MV-4-11 (cell line): ENCODE results near the gene NEK11.

ENCODE experiments used
- DNase-seq: peaks from one replicate; lab custom pipeline; 2025; lab: John Stamatoyannopoulos, UW

Gene NEK11

GRCh38 chr3:131360191-131360755, 333.6 kb downstream of the NEK11 start:
- DNase-seq, result no peak

GRCh38 chr3:131361066-131361463, 334.4 kb downstream of the NEK11 start:
- DNase-seq, result peak; percentile 40

- peak; percentile 88 for DNase-seq
Measured at GRCh38 chr3:131361464-131362421, 335.1 kb downstream of the NEK11 start.

GRCh38 chr3:131363275-131363674, 336.6 kb downstream of the NEK11 start:
- no peak for DNase-seq

- DNase-seq, result peak; percentile 50
Measured at GRCh38 chr3:131370935-131371687, 344.4 kb downstream of the NEK11 start.

GRCh38 chr3:131371688-131372066, 345.0 kb downstream of the NEK11 start:
- no peak for DNase-seq

- DNase-seq, result no peak
Measured at GRCh38 chr3:131374741-131375140, 348.1 kb downstream of the NEK11 start.

- peak; percentile 23 for DNase-seq
Measured at GRCh38 chr3:131380821-131381444, 354.3 kb downstream of the NEK11 start.

- DNase-seq, result peak; percentile 97
Measured at GRCh38 chr3:131381445-131382291, 355.0 kb downstream of the NEK11 start, which contains the start of gene NUDT16. TSS of gene NUDT16 (plus strand) at chr3:131381774. CDS start at chr3:131381805, 31 bp downstream.

GRCh38 chr3:131386429-131387165, 359.9 kb downstream of the NEK11 start:
- DNase-seq, result peak; percentile 95

GRCh38 chr3:131387796-131388489, 361.3 kb downstream of the NEK11 start:
- peak; percentile 13 for DNase-seq

- DNase-seq, result no peak
Measured at GRCh38 chr3:131388490-131388799, 361.8 kb downstream of the NEK11 start.

- DNase-seq, result no peak
Measured at GRCh38 chr3:131390331-131390730, 363.7 kb downstream of the NEK11 start.

- no peak for DNase-seq
Measured at GRCh38 chr3:131393051-131393450, 366.4 kb downstream of the NEK11 start.

GRCh38 chr3:131393868-131394267, 367.2 kb downstream of the NEK11 start:
- DNase-seq, result no peak

- no peak for DNase-seq
Measured at GRCh38 chr3:131394400-131394799, 367.7 kb downstream of the NEK11 start.

- no peak for DNase-seq
Measured at GRCh38 chr3:131396170-131396569, 369.5 kb downstream of the NEK11 start.

- DNase-seq, result no peak
Measured at GRCh38 chr3:131397889-131398288, 371.2 kb downstream of the NEK11 start.
